SU-DHL-6 (cell line): ENCODE data around the gene STOM.

Experiments
- H2AFZ ChIP-seq: fragments of 200-600 bp; sonication (generic); 2 replicates; pipeline ENCODE4 v1.6.1; 2014; ENCODE audit warnings: low read depth, mild to moderate bottlenecking, moderate library complexity, mixed read lengths, antibody characterized with exemption, low read length; ENCODE audit not compliant: severe bottlenecking
- H3F3A ChIP-seq: fragments of 200-600 bp; shearing (Covaris generic); 2 replicates; pipeline ENCODE4 v1.6.0; 2016; ENCODE audit warnings: antibody characterized with exemption, mild to moderate bottlenecking; ENCODE audit not compliant: insufficient read depth
- H3K27ac ChIP-seq: fragments of 200-600 bp; sonication (generic); 2 replicates; pipeline ENCODE4 v1.5.1; 2016; ENCODE audit warnings: low read depth, mild to moderate bottlenecking, low read length, moderate library complexity, mixed read lengths
- H3K27me3 ChIP-seq: fragments of 200-600 bp; sonication (generic), shearing (Covaris generic); 2 replicates; pipeline ENCODE4 v1.6.0; 2014; ENCODE audit warnings: mild to moderate bottlenecking, low read length
- H3K36me3 ChIP-seq: fragments of 200-600 bp; sonication (generic); 2 replicates; pipeline ENCODE4 v1.6.1; 2014; ENCODE audit warnings: mild to moderate bottlenecking, low read length, mixed read lengths
- H3K4me2 ChIP-seq: fragments of 300-600, 200-600 bp; shearing (Covaris generic), sonication (generic); 2 replicates; pipeline ENCODE4 v1.6.0; 2014; ENCODE audit warnings: low read length, low read depth, mild to moderate bottlenecking; ENCODE audit not compliant: poor library complexity, severe bottlenecking
- H3K4me3 ChIP-seq: fragments of 200-600 bp; sonication (generic); 2 replicates; pipeline ENCODE4 v1.5.1; 2014; ENCODE audit warnings: antibody characterized with exemption, low read length, mild to moderate bottlenecking, mixed read lengths; ENCODE audit not compliant: insufficient read depth, poor library complexity, severe bottlenecking
- H3K79me2 ChIP-seq: fragments of 200-600 bp; sonication (generic); 2 replicates; pipeline ENCODE4 v1.6.1; 2014; ENCODE audit warnings: mild to moderate bottlenecking, low read length, moderate library complexity; ENCODE audit not compliant: insufficient read depth
- H3K9ac ChIP-seq: fragments of 200-600 bp; sonication (generic); 2 replicates; pipeline ENCODE4 v1.7.0; 2014; ENCODE audit warnings: mild to moderate bottlenecking, low read length
- H3K9me2 ChIP-seq: fragments of 200-600 bp; sonication (generic); replicated peaks from 2 replicates; pipeline ENCODE4 v1.6.1; 2014; ENCODE audit warnings: low read length; ENCODE audit not compliant: insufficient read depth
- H3K9me3 ChIP-seq: fragments of 200-600 bp; sonication (generic); 2 replicates; pipeline ENCODE4 v1.6.1; 2014; ENCODE audit warnings: low read length, mixed read lengths; ENCODE audit not compliant: insufficient read depth
- H4K20me1 ChIP-seq: fragments of 200-600 bp; sonication (generic); 2 replicates; pipeline ENCODE4 v1.6.1; 2014; ENCODE audit warnings: low read depth, mild to moderate bottlenecking, antibody characterized with exemption, low read length, moderate library complexity, mixed read lengths
- CTCF ChIP-seq: fragments of 200-600 bp; sonication (generic); IDR thresholded peaks from one replicate; pipeline ENCODE4 v1.5.1; 2017; ENCODE audit warnings: antibody characterized with exemption, mild to moderate bottlenecking, low read length, moderate library complexity; ENCODE audit not compliant: insufficient read depth, poor library complexity, severe bottlenecking
- EZH2phosphoT487 ChIP-seq: fragments of 200-600 bp; sonication (generic), shearing (Covaris generic); conservative IDR thresholded peaks from 2 replicates; pipeline ENCODE4 v1.6.1; 2018; ENCODE audit warnings: mild to moderate bottlenecking, antibody characterized with exemption, low read length, moderate library complexity, mixed read lengths

The STOM gene

GRCh38 chr9:121308765-121309164, 61.3 kb downstream of the STOM start:
- H3K27ac ChIP-seq: no peak overlapping the region
- H3K4me2 ChIP-seq: no peak overlapping the region
- no peaks in the 10 kb centered on the region for H3K9me2 ChIP-seq
- H3K79me2 ChIP-seq: no peaks in the 10 kb centered on the region
- H3K27me3 ChIP-seq: no peaks in the 10 kb centered on the region
- H3F3A ChIP-seq: no peaks in the 10 kb centered on the region
- TF ChIP-seq CTCF: no peak
- no peak for TF ChIP-seq EZH2phosphoT487
- H3K4me3 ChIP-seq: no peak overlapping the region
- no peaks in the 10 kb centered on the region for H4K20me1 ChIP-seq
- H2AFZ ChIP-seq: no peak overlapping the region
- no peaks in the 10 kb centered on the region for H3K9me3 ChIP-seq
- H3K36me3 ChIP-seq: no peaks in the 10 kb centered on the region
- H3K9ac ChIP-seq: no peak overlapping the region

- Histone ChIP-seq H3K27me3 (no peaks in the 10 kb centered on the region), H3K4me3 (no peak overlapping the region), H3K9me2 (no peaks in the 10 kb centered on the region), H3K79me2 (no peaks in the 10 kb centered on the region), H3F3A (no peaks in the 10 kb centered on the region), H3K9me3 (no peaks in the 10 kb centered on the region), H3K36me3 (no peaks in the 10 kb centered on the region), H4K20me1 (no peaks in the 10 kb centered on the region), H3K4me2 (no peak overlapping the region), H2AFZ (no peak overlapping the region), H3K27ac (no peak overlapping the region), H3K9ac (no peak overlapping the region)
- TF ChIP-seq CTCF (no peak), EZH2phosphoT487 (no peak)
These were observed 62.1 kb downstream of the STOM start for GRCh38 chr9:121307976-121308375.

GRCh38 chr9:121305269-121305994, 64.6 kb downstream of the STOM start:
- TF ChIP-seq CTCF (no peak), EZH2phosphoT487 (no peak)
- no peaks in the 10 kb centered on the region for H3F3A ChIP-seq
- H3K4me3 ChIP-seq: no peak overlapping the region
- no peak overlapping the region for H3K4me2 ChIP-seq
- no peaks in the 10 kb centered on the region for H3K9me2 ChIP-seq
- H3K27ac ChIP-seq: no peak overlapping the region
- H4K20me1 ChIP-seq: no peaks in the 10 kb centered on the region
- no peaks in the 10 kb centered on the region for H3K36me3 ChIP-seq
- H2AFZ ChIP-seq: no peak overlapping the region
- no peaks in the 10 kb centered on the region for H3K27me3 ChIP-seq
- H3K9ac ChIP-seq: no peak overlapping the region
- H3K9me3 ChIP-seq: no peaks in the 10 kb centered on the region
- no peaks in the 10 kb centered on the region for H3K79me2 ChIP-seq
